ENCODE results near the gene FADS6. TPM values are rescaled to one million over a fixed set of nuclear protein-coding genes. Genes with fewer than 3 reads are reported as not detected.

The FADS6 gene
- total RNA-seq, 1 experiment from 2014 or later = 1.2 TPM

- peaks cover 4% of the 10 kb centered on the region for H3K23me2 ChIP-seq (ENCODE audit: insufficient read length, low read depth, low read length, poor library complexity, severe bottlenecking)
- H3K4me1 ChIP-seq (ENCODE audit: insufficient read depth, low read length) = no peaks in the 10 kb centered on the region; the same call in 1 of the 2 replicates
- Mint-ChIP-seq H3K36me3 (ENCODE audit: insufficient read depth in 1 of 3, low read depth in 3 of 3) (no peaks in the 10 kb centered on the region), H3K4me1 (peaks cover 17 to 32% of the 10 kb centered on the region in 2 experiments), H3K9me3 (no peaks in the 10 kb centered on the region), H3K27ac (no peak overlapping the region; a peak in 1 of 7 replicates), H3K4me3 (no peak overlapping the region; a peak in 1 of 5 replicates), H3K27me3 (ENCODE audit: low read depth) (peaks cover 29% of the 10 kb centered on the region)
- no peaks in the 10 kb centered on the region for H3K9me3 ChIP-seq (ENCODE audit: control insufficient read depth, low read depth, low read length)
- H2BK5ac ChIP-seq (ENCODE audit: insufficient read length, low read length) = no peak overlapping the region
- no peak overlapping the region for H3K56ac ChIP-seq (ENCODE audit: insufficient read length, low read depth, low read length)
- H3K4me2 ChIP-seq (ENCODE audit: insufficient read depth, insufficient read length, low read length) = no peak overlapping the region
- no peak overlapping the region for H3K18ac ChIP-seq (ENCODE audit: insufficient read length, low read depth, low read length)
- DNase-seq = no peak
- no peak overlapping the region for H2AK5ac ChIP-seq (ENCODE audit: insufficient read length, low read length)
- no peaks in the 10 kb centered on the region for H3K27me3 ChIP-seq (ENCODE audit: insufficient read depth, low read length)
- no peak overlapping the region for H3K9ac ChIP-seq (ENCODE audit: extremely low read depth, insufficient read length, low read length)
- H2BK15ac ChIP-seq (ENCODE audit: low read depth, low read length) = no peak overlapping the region
- no peaks in the 10 kb centered on the region for H3K79me2 ChIP-seq (ENCODE audit: insufficient read depth, low read length)
- no peak overlapping the region for H4K91ac ChIP-seq (ENCODE audit: insufficient read length, low read depth, low read length)
- no peak overlapping the region for H2BK120ac ChIP-seq (ENCODE audit: low read depth, low read length, poor library complexity, severe bottlenecking)
- H2AFZ ChIP-seq (ENCODE audit: low read length) = no peak overlapping the region
- H3K14ac ChIP-seq (ENCODE audit: insufficient read depth, low read length) = no peak overlapping the region; the same call in 1 of the 2 replicates
- H2BK20ac ChIP-seq (ENCODE audit: low read depth, low read length, poor library complexity, severe bottlenecking) = no peak overlapping the region
- no peak overlapping the region for H3K4ac ChIP-seq (ENCODE audit: low read depth, low read length)
- no peak overlapping the region for H4K5ac ChIP-seq (ENCODE audit: insufficient read length, low read depth, low read length)
- no peak overlapping the region for H3K27ac ChIP-seq (ENCODE audit: insufficient read length, low read depth, low read length)
- H4K8ac ChIP-seq (replicated peaks; ENCODE audit: insufficient read length, low read depth, low read length) = no peak overlapping the region
- TF ChIP-seq CTCF (conservative IDR thresholded peaks at IDR 0.05) = no peak
- no peaks in the 10 kb centered on the region for H4K20me1 ChIP-seq (ENCODE audit: control insufficient read depth, insufficient read depth, insufficient read length)
- no peaks in the 10 kb centered on the region for H3K79me1 ChIP-seq (ENCODE audit: insufficient read depth, low read depth, low read length, poor library complexity, severe bottlenecking)
- H2BK12ac ChIP-seq (ENCODE audit: insufficient read length, low read depth, low read length) = no peak overlapping the region
- no peak overlapping the region for H3T11ph ChIP-seq (ENCODE audit: low read length)
- no peak overlapping the region for H3K23ac ChIP-seq (ENCODE audit: insufficient read length, low read depth, low read length)
- no CpG with 5 or more reads among the region's 19 CpGs for WGBS (ENCODE audit: extremely low coverage, insufficient read length, low lambda C conversion rate)
Measured at GRCh38 chr17:74877592-74878548, 15.6 kb downstream of the FADS6 start.
